ENCODE measurements around the gene STX2.
"Not testable (repeated sequence)": the region's sequence is repeated elsewhere in the genome, so short reads cannot be mapped to it uniquely, and the experiment has no call there.

The STX2 gene

DNA sequence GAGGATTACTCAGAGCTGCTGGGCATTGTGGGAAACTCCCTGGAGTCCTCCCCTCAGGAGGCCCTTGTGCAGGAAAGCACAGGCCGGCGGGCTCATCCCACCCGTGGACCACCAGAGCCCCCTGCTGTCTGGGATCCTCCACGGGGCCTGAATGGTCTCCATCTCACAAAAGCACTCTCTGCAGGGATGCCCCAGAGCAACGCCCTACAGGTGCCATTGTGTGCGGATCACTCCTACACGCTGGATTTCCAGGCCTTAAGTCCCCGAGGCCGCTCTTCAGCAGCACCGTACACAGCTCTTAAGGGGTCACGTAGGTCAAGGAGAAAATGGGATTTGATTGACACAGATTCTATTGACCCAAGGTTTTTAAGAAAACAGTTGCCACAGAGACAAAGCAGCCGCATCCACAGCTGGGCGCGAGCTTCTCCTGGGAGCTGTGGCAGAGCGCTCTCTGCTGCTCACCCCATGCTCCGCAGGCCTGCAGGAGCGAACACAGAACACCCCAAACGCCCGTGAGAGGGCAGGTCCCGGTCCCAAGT lies 86.3 kb downstream of the STX2 start:
- H3K9ac ChIP-seq (ENCODE audit: low read length): no peak overlapping the region
- H3K36me3 ChIP-seq (ENCODE audit: control insufficient read depth, low read depth, low read length): no peaks in the 10 kb centered on the region
- H3K4me3 ChIP-seq (ENCODE audit: low read length): no peak overlapping the region
- no peak overlapping the region for H3K27ac ChIP-seq (ENCODE audit: low read length)
- H3K27me3 ChIP-seq (ENCODE audit: control insufficient read depth, insufficient read depth, low read length): no peaks in the 10 kb centered on the region
- H3K9me3 ChIP-seq (ENCODE audit: control insufficient read depth, low read depth, low read length): no peaks in the 10 kb centered on the region
- H3K4me1 ChIP-seq (ENCODE audit: control insufficient read depth, low read depth, low read length): no peaks in the 10 kb centered on the region

DNA sequence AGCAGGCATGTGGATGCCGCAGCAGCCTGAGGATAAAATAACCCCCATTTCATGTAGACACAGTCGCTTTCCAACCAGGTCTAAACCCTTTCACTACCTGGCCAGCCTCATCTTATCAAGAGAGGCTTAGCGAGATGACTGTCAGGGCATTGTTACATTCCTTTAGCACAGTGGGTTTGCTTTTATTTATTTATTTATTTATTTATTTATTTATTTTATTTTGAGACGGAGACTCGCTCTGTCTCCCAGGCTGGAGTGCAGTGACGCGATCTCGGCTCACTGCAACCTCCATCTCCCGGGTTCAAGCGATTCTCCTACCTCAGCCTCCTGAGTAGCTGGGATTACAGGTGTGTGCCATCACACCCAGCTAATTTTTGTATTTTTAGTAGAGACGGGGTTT lies 87.0 kb downstream of the STX2 start:
- H3K4me3 ChIP-seq (ENCODE audit: low read length); H3K9ac ChIP-seq (ENCODE audit: low read length); H3K27me3 ChIP-seq (ENCODE audit: control insufficient read depth, insufficient read depth, low read length); H3K27ac ChIP-seq (ENCODE audit: low read length); H3K9me3 ChIP-seq (ENCODE audit: control insufficient read depth, low read depth, low read length); H3K4me1 ChIP-seq (ENCODE audit: control insufficient read depth, low read depth, low read length); H3K36me3 ChIP-seq (ENCODE audit: control insufficient read depth, low read depth, low read length): not testable (repeated sequence)

DNA sequence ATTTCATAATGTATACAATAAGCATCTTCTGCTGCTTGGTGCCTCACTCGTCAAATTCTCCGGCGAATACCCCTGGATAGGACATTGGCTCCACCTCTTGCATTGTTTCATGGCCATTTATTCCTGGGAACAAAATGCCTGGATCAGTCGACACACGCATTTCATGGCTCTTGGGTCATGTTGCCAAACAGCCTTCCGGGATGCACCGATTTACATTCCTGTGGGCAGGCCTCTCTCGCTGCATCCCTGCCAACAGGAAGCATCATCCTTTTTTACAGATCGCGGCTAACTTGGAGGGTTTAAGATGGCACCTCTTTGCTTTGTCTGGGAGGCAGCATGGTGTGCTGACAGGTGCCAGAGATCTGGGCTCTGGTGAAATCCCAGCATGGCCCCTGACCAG lies 90.3 kb downstream of the STX2 start:
- H3K9ac ChIP-seq (ENCODE audit: low read length): no peak overlapping the region
- H3K9me3 ChIP-seq (ENCODE audit: control insufficient read depth, low read depth, low read length): no peaks in the 10 kb centered on the region
- H3K4me1 ChIP-seq (ENCODE audit: control insufficient read depth, low read depth, low read length): no peaks in the 10 kb centered on the region
- H3K36me3 ChIP-seq (ENCODE audit: control insufficient read depth, low read depth, low read length): no peaks in the 10 kb centered on the region
- H3K4me3 ChIP-seq (ENCODE audit: low read length): no peak overlapping the region
- H3K27me3 ChIP-seq (ENCODE audit: control insufficient read depth, insufficient read depth, low read length): no peaks in the 10 kb centered on the region
- no peak overlapping the region for H3K27ac ChIP-seq (ENCODE audit: low read length)

DNA sequence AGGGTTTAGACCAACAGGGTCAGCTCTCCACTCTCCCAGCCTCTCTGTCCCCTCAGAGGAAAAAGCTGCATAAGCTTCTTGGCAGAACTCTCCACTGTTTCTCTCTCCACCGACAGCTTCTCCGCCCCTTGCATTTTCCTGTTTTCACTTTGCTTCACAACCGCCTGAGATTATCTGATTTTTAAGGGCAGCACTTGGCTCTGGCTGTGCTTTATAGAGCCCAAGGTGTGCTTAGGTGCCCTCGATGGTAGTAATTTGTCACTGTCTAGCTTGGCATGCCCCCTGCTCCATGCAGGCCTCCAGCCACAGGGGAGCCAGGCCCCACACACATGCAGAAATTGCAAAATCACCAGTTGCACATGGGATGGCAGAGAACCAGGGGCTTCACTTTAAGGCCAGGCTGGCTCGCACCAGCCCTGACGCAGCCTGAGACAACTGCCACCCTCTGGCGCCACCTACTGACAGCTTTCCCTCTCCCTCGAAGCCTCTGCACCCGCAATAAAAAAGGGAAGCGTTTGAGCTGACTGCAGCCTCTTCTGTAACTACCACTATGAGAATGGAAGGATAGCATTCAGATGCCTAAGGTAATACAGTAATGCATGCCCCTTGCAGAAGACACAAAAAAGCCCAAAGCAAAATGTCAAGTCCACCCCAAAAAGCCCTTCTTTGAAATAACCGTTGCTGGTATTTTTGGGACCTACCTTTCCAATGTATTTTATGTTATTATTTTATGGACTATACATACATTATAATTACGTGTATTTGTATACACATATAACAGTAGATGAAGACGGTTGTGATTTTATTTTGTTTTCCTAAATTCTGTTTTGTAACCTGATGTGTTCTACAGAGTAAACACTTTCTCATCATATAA lies 90.9 kb downstream of the STX2 start:
- H3K4me1 ChIP-seq (ENCODE audit: control insufficient read depth, low read depth, low read length): no peaks in the 10 kb centered on the region
- H3K27me3 ChIP-seq (ENCODE audit: control insufficient read depth, insufficient read depth, low read length): no peaks in the 10 kb centered on the region
- no peak overlapping the region for H3K27ac ChIP-seq (ENCODE audit: low read length)
- no peak overlapping the region for H3K9ac ChIP-seq (ENCODE audit: low read length)
- H3K9me3 ChIP-seq (ENCODE audit: control insufficient read depth, low read depth, low read length): no peaks in the 10 kb centered on the region
- no peaks in the 10 kb centered on the region for H3K36me3 ChIP-seq (ENCODE audit: control insufficient read depth, low read depth, low read length)
- H3K4me3 ChIP-seq (ENCODE audit: low read length): no peak overlapping the region

DNA sequence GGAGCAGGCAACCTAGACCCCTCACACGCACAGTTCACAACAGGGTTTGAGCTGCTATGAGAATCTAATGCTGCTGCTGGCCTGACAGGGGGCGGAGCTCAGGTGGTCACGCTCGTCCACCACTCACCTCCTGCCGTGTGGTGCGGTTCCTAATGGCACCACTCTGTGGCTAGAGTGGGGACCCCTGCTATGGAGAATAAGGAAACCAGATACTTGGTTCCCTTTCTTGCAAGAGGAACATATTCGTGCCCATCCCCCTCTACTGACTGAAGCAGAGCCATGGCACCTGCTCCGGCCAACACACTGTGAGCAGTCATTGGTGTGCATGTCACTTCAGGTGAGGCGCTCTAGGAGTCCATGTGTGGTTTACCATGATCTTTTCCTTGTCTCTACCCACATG lies 92.5 kb downstream of the STX2 start:
- Histone ChIP-seq H3K27ac (ENCODE audit: low read length) (no peak overlapping the region), H3K4me3 (ENCODE audit: low read length) (no peak overlapping the region), H3K9ac (ENCODE audit: low read length) (no peak overlapping the region), H3K4me1 (ENCODE audit: control insufficient read depth, low read depth, low read length) (no peaks in the 10 kb centered on the region), H3K9me3 (ENCODE audit: control insufficient read depth, low read depth, low read length) (no peaks in the 10 kb centered on the region), H3K27me3 (ENCODE audit: control insufficient read depth, insufficient read depth, low read length) (no peaks in the 10 kb centered on the region), H3K36me3 (ENCODE audit: control insufficient read depth, low read depth, low read length) (no peaks in the 10 kb centered on the region)

DNA sequence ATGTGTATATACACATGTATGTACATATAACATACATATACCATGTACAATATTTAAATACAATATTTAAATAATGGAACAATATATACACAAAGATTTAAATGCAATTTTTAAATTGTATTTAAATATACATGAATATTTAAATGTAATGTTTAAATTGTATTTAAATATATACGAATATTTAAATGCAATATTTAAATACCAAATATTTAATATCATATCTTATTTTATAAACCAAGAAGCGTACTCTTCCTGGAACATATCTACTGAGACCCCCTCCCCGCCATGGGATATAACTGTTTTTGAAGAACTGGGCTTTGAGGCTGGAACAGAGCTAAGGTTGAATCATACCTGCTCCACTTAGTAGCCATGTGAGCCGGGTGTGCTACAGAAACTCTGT lies 93.1 kb downstream of the STX2 start:
- H3K27me3 ChIP-seq (ENCODE audit: control insufficient read depth, insufficient read depth, low read length): no peaks in the 10 kb centered on the region
- no peaks in the 10 kb centered on the region for H3K4me1 ChIP-seq (ENCODE audit: control insufficient read depth, low read depth, low read length)
- H3K36me3 ChIP-seq (ENCODE audit: control insufficient read depth, low read depth, low read length): no peaks in the 10 kb centered on the region
- H3K4me3 ChIP-seq (ENCODE audit: low read length): no peak overlapping the region
- no peak overlapping the region for H3K27ac ChIP-seq (ENCODE audit: low read length)
- H3K9ac ChIP-seq (ENCODE audit: low read length): no peak overlapping the region
- no peaks in the 10 kb centered on the region for H3K9me3 ChIP-seq (ENCODE audit: control insufficient read depth, low read depth, low read length)

DNA sequence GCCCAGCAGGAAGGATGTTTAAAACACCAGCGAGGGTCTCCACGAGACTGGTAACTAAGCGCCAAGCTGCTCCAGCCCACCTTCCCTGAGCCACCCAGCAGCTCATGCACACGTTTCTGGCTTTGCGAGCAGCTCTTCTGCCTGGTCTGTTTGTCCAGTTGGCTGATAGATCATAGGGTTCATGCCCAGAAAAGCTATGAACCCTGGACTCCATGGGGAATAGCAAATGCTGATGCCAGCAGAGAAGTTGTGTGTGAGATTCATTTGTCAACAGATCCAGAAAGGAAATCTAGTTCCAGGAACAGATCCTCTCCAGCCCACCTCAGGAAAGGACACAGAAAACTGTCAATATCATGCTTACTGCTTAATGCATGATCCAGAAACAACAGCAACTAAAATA lies 94.8 kb downstream of the STX2 start:
- H3K4me3 ChIP-seq (ENCODE audit: low read length): no peak overlapping the region
- H3K9me3 ChIP-seq (ENCODE audit: control insufficient read depth, low read depth, low read length): no peaks in the 10 kb centered on the region
- no peaks in the 10 kb centered on the region for H3K4me1 ChIP-seq (ENCODE audit: control insufficient read depth, low read depth, low read length)
- no peaks in the 10 kb centered on the region for H3K36me3 ChIP-seq (ENCODE audit: control insufficient read depth, low read depth, low read length)
- H3K27me3 ChIP-seq (ENCODE audit: control insufficient read depth, insufficient read depth, low read length): no peaks in the 10 kb centered on the region
- no peak overlapping the region for H3K9ac ChIP-seq (ENCODE audit: low read length)
- no peak overlapping the region for H3K27ac ChIP-seq (ENCODE audit: low read length)

DNA sequence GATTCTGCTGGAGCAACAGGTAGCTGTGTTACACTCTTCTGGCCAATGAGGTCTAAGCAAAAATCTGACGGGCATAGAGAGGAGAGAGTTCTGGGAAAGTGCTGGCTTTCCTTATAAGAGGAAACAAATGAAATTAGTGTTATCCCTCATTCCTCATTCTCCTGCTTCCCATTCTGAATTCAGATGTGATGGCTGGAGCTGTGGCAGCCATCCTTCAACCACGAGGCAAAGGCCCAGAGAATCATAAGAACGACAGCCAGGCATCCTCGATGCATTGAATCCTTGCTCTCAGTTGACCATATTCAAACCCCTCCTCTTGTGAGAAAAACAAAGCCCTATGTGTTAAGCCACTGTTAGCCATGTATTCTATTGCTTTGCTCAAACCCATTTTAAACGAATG lies 95.4 kb downstream of the STX2 start:
- no peaks in the 10 kb centered on the region for H3K27me3 ChIP-seq (ENCODE audit: control insufficient read depth, insufficient read depth, low read length)
- no peak overlapping the region for H3K27ac ChIP-seq (ENCODE audit: low read length)
- no peaks in the 10 kb centered on the region for H3K36me3 ChIP-seq (ENCODE audit: control insufficient read depth, low read depth, low read length)
- H3K9me3 ChIP-seq (ENCODE audit: control insufficient read depth, low read depth, low read length): no peaks in the 10 kb centered on the region
- no peak overlapping the region for H3K4me3 ChIP-seq (ENCODE audit: low read length)
- H3K4me1 ChIP-seq (ENCODE audit: control insufficient read depth, low read depth, low read length): no peaks in the 10 kb centered on the region
- no peak overlapping the region for H3K9ac ChIP-seq (ENCODE audit: low read length)

DNA sequence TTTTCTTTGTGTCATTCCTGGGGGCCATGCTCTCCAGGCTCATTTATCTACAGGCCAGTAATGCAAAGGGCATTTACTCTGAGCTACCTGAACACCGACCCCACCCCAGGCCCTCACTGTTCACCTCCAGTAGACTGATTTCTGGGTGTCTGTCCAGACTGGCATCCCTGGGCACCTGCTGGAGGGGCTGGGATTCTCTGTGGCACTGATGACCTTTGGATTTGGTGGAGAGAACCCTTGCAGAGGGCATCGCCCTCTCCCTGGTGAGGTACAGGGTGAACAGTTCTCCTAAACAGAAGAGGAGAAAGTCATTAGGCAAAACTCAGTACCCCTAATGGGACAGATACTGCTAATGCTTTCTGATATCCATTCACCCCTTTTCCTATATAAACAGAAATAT lies 95.9 kb downstream of the STX2 start:
- Histone ChIP-seq H3K9ac (ENCODE audit: low read length) (no peak overlapping the region), H3K4me1 (ENCODE audit: control insufficient read depth, low read depth, low read length) (no peaks in the 10 kb centered on the region), H3K9me3 (ENCODE audit: control insufficient read depth, low read depth, low read length) (no peaks in the 10 kb centered on the region), H3K27me3 (ENCODE audit: control insufficient read depth, insufficient read depth, low read length) (no peaks in the 10 kb centered on the region), H3K36me3 (ENCODE audit: control insufficient read depth, low read depth, low read length) (no peaks in the 10 kb centered on the region), H3K4me3 (ENCODE audit: low read length) (no peak overlapping the region), H3K27ac (ENCODE audit: low read length) (no peak overlapping the region)

DNA sequence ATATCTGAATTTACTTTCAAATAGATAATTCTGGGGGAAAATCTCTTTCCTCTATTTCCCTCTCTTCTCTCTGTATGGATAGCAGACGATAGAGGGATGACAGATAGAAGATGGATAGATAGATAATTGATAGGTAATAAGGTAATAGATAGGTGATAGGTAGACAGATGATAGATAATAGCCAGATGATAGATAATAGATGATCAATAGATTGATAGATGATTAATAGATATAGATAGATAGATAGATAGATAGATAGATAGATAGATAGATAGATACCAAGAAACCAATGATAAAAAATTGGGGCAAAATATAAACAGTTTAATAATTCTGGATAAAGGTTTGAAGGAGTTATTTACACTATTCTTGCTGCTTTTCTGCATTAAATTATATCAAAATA lies 96.3 kb downstream of the STX2 start:
- H3K4me1 ChIP-seq (ENCODE audit: control insufficient read depth, low read depth, low read length): no peaks in the 10 kb centered on the region
- no peaks in the 10 kb centered on the region for H3K27me3 ChIP-seq (ENCODE audit: control insufficient read depth, insufficient read depth, low read length)
- no peaks in the 10 kb centered on the region for H3K36me3 ChIP-seq (ENCODE audit: control insufficient read depth, low read depth, low read length)
- H3K27ac ChIP-seq (ENCODE audit: low read length): no peak overlapping the region
- H3K9ac ChIP-seq (ENCODE audit: low read length): no peak overlapping the region
- no peak overlapping the region for H3K4me3 ChIP-seq (ENCODE audit: low read length)
- no peaks in the 10 kb centered on the region for H3K9me3 ChIP-seq (ENCODE audit: control insufficient read depth, low read depth, low read length)

DNA sequence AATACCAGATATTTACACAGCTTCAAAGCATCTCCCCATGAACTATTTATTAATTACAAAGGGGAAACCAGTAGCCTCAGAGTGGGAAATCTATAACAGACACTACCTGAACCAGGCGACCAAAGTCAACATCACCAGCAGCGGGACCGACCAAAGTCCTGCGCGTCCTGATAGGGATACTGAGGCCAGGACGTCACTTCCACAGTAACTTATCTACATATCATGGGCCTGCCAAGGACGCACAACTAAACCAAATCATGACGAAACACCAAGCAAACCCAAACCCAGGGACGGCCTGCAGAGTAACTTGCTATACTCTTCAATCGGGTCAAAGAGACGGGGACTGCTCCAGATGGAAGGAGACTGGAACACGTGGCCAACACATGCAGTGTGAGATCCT lies 96.9 kb downstream of the STX2 start:
- Histone ChIP-seq H3K4me3 (ENCODE audit: low read length) (no peak overlapping the region), H3K27me3 (ENCODE audit: control insufficient read depth, insufficient read depth, low read length) (no peaks in the 10 kb centered on the region), H3K9ac (ENCODE audit: low read length) (no peak overlapping the region), H3K27ac (ENCODE audit: low read length) (no peak overlapping the region), H3K4me1 (ENCODE audit: control insufficient read depth, low read depth, low read length) (no peaks in the 10 kb centered on the region), H3K9me3 (ENCODE audit: control insufficient read depth, low read depth, low read length) (no peaks in the 10 kb centered on the region), H3K36me3 (ENCODE audit: control insufficient read depth, low read depth, low read length) (no peaks in the 10 kb centered on the region)
